ENCODE results near the gene C1QA. TPM values are rescaled to one million over a fixed set of nuclear protein-coding genes. Genes with fewer than 3 reads are reported as not detected.

The C1QA gene
- total RNA-seq, 1 experiment from 2014 or later, result not detected

DNA sequence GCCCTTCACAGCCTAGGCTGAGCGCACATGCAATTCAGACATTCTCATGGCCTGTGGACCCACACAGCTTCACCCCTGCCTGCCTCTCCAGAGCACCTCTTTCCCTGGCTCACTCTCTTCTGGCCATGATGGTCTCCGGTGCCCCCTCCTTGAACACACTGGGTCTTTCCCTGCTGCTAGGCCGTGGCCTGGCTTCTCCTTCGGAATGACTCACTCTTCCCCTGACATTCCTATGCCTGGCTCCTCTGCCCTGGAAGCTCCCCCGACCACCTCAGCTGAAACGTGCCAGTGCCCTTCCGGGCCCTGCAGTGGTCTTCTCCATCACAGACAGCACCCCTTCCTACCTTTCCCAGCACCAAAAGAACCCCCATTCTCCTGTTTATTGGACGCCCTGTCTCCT, 44.9 kb upstream of the C1QA start:
- Histone ChIP-seq H3K27me3 (ENCODE audit: insufficient read depth, low read depth) (peaks cover 88% of the 10 kb centered on the region), H3F3A (ENCODE audit: insufficient read depth, low read depth) (no peaks in the 10 kb centered on the region), H3K79me2 (ENCODE audit: low read depth) (no peaks in the 10 kb centered on the region), H3K4me3 (no peak overlapping the region), H2AFZ (no peak overlapping the region), H3K4me1 (replicated peaks; ENCODE audit: insufficient read depth) (no peaks in the 10 kb centered on the region), H3K9me3 (ENCODE audit: insufficient read depth, low read depth) (no peaks in the 10 kb centered on the region), H4K20me1 (ENCODE audit: insufficient read depth) (no peaks in the 10 kb centered on the region), H3K4me2 (no peak overlapping the region), H3K9me2 (ENCODE audit: insufficient read depth) (no peaks in the 10 kb centered on the region), H3K36me3 (ENCODE audit: low read depth) (no peaks in the 10 kb centered on the region), H3K27ac (no peak overlapping the region)
- TF ChIP-seq CTCF (conservative IDR thresholded peaks at IDR 0.05), result no peak
- no peak for TF ChIP-seq EZH2 (IDR thresholded peaks at IDR 0.05; ENCODE audit: low read depth)
- intact Hi-C loops (cut with micrococcal nuclease; ENCODE audit: unreplicated experiment), result no loop called here
- BruUV-seq (replicated peaks), result no TSS peak
- no peak for DNase-seq
- CTCF ChIA-PET, result no interaction called here
- POLR2A ChIA-PET (ENCODE audit: unreplicated experiment), result no interaction called here

GRCh38 chr1:22592051-22592450, 44.4 kb upstream of the C1QA start:
- H3K4me1 ChIP-seq (replicated peaks; ENCODE audit: insufficient read depth), result no peaks in the 10 kb centered on the region
- no peak overlapping the region for H3K27ac ChIP-seq
- BruUV-seq (replicated peaks), result no TSS peak
- no peak for DNase-seq
- H2AFZ ChIP-seq, result no peak overlapping the region
- H3K9me2 ChIP-seq (ENCODE audit: insufficient read depth), result no peaks in the 10 kb centered on the region
- intact Hi-C loops (cut with micrococcal nuclease; ENCODE audit: unreplicated experiment), result no loop called here
- no peaks in the 10 kb centered on the region for H3K36me3 ChIP-seq (ENCODE audit: low read depth)
- H4K20me1 ChIP-seq (ENCODE audit: insufficient read depth), result no peaks in the 10 kb centered on the region
- H3K79me2 ChIP-seq (ENCODE audit: low read depth), result no peaks in the 10 kb centered on the region
- TF ChIP-seq EZH2 (IDR thresholded peaks at IDR 0.05; ENCODE audit: low read depth), result no peak
- TF ChIP-seq CTCF (conservative IDR thresholded peaks at IDR 0.05), result no peak
- CTCF ChIA-PET, result no interaction called here
- H3K9me3 ChIP-seq (ENCODE audit: insufficient read depth, low read depth), result no peaks in the 10 kb centered on the region
- H3F3A ChIP-seq (ENCODE audit: insufficient read depth, low read depth), result no peaks in the 10 kb centered on the region
- H3K4me2 ChIP-seq, result no peak overlapping the region
- POLR2A ChIA-PET (ENCODE audit: unreplicated experiment), result no interaction called here
- peaks cover 85% of the 10 kb centered on the region for H3K27me3 ChIP-seq (ENCODE audit: insufficient read depth, low read depth)
- no peak overlapping the region for H3K4me3 ChIP-seq

- intact Hi-C loops (cut with micrococcal nuclease; ENCODE audit: unreplicated experiment), result no loop called here
- peak in 1 of 2 experiments; percentile 40 for DNase-seq
- Histone ChIP-seq H3K4me1 (replicated peaks; ENCODE audit: insufficient read depth) (no peaks in the 10 kb centered on the region), H3K9me2 (ENCODE audit: insufficient read depth) (no peaks in the 10 kb centered on the region), H3K4me3 (no peak overlapping the region), H3K79me2 (ENCODE audit: low read depth) (no peaks in the 10 kb centered on the region), H3F3A (ENCODE audit: insufficient read depth, low read depth) (no peaks in the 10 kb centered on the region), H3K36me3 (ENCODE audit: low read depth) (no peaks in the 10 kb centered on the region), H4K20me1 (ENCODE audit: insufficient read depth) (no peaks in the 10 kb centered on the region), H3K27me3 (ENCODE audit: insufficient read depth, low read depth) (peaks cover 87% of the 10 kb centered on the region), H3K9me3 (ENCODE audit: insufficient read depth, low read depth) (no peaks in the 10 kb centered on the region), H3K4me2 (no peak overlapping the region), H3K27ac (no peak overlapping the region), H2AFZ (no peak overlapping the region)
- TF ChIP-seq EZH2 (IDR thresholded peaks at IDR 0.05; ENCODE audit: low read depth) (peak; percentile 92), CTCF (conservative IDR thresholded peaks at IDR 0.05) (no peak)
- no TSS peak for BruUV-seq (replicated peaks)
- POLR2A ChIA-PET (ENCODE audit: unreplicated experiment), result no interaction called here
- CTCF ChIA-PET, result no interaction called here
Measured at GRCh38 chr1:22592919-22593790, 43.3 kb upstream of the C1QA start.
